ENCODE measurements around the gene AOPEP. TPM values are rescaled to one million over a fixed set of nuclear protein-coding genes. Genes with fewer than 3 reads are reported as not detected.

AOPEP gene
- total and polyA plus RNA-seq, 2 of the 13 experiments (the other 11 are each of a cell fraction or from before 2014, with no cell fraction given), result 22.2 to 41.6 TPM

- no peak; the same call in 1 of the 2 replicates for TF ChIP-seq HNF1B (CRISPR knock-in tag; IDR thresholded peaks at IDR 0.05)
- TF ChIP-seq, protein P1, sequence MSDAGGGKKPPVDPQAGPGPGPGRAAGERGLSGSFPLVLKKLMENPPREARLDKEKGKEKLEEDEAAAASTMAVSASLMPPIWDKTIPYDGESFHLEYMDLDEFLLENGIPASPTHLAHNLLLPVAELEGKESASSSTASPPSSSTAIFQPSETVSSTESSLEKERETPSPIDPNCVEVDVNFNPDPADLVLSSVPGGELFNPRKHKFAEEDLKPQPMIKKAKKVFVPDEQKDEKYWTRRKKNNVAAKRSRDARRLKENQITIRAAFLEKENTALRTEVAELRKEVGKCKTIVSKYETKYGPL (CRISPR knock-in tag; IDR thresholded peaks at IDR 0.05), result no peak
- no peak for TF ChIP-seq KDM5B (CRISPR knock-in tag; IDR thresholded peaks at IDR 0.05; ENCODE audit: borderline replicate concordance)
- TF ChIP-seq, protein P2, sequence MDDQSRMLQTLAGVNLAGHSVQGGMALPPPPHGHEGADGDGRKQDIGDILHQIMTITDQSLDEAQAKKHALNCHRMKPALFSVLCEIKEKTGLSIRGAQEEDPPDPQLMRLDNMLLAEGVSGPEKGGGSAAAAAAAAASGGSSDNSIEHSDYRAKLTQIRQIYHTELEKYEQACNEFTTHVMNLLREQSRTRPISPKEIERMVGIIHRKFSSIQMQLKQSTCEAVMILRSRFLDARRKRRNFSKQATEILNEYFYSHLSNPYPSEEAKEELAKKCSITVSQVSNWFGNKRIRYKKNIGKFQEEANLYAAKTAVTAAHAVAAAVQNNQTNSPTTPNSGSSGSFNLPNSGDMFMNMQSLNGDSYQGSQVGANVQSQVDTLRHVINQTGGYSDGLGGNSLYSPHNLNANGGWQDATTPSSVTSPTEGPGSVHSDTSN (CRISPR knock-in tag; IDR thresholded peaks at IDR 0.05; ENCODE audit: borderline replicate concordance), result no peak
- no peak for TF ChIP-seq SMARCE1 (IDR thresholded peaks at IDR 0.05; ENCODE audit: borderline replicate concordance)
Observed at GRCh38 chr9:94951324-94952135, 225.0 kb downstream of the AOPEP start (continued).

- TF ChIP-seq ZNF224 (CRISPR knock-in tag; IDR thresholded peaks at IDR 0.05), result no peak
- TF ChIP-seq MYPOP (CRISPR knock-in tag; IDR thresholded peaks at IDR 0.05), result no peak
- POLR2A ChIA-PET, result no interaction called here
Observed at GRCh38 chr9:94952565-94953373, 226.3 kb downstream of the AOPEP start.

More at GRCh38 chr9:94952565-94953373, 226.3 kb downstream of the AOPEP start:
- Histone ChIP-seq H4K20me1 (ENCODE audit: insufficient read depth, low read length) (no peaks in the 10 kb centered on the region), H3K4me3 (replicated peaks in 1 of 3; ENCODE audit: insufficient read depth in 1 of 3, low read depth in 2 of 3, low read length in 3 of 3) (no peak overlapping the region), H3K9ac (ENCODE audit: insufficient read depth, low read depth, low read length) (no peak overlapping the region), H3K4me1 (ENCODE audit: insufficient read depth, low read length) (peaks cover 28% of the 10 kb centered on the region), H3K27ac (ENCODE audit: extremely low read length, insufficient read depth, low read length) (no peak overlapping the region), H3K36me3 (replicated peaks in 1 of 2; ENCODE audit: control insufficient read depth in 1 of 2, insufficient read depth in 2 of 2, low read length in 2 of 2) (peaks cover 0 to 3% of the 10 kb centered on the region in 2 experiments; a peak in 2 of 5 replicates), H3K79me2 (ENCODE audit: insufficient read depth, low read length) (no peaks in the 10 kb centered on the region), H3K4me2 (ENCODE audit: low read depth, low read length) (no peak overlapping the region), H3K27me3 (ENCODE audit: control insufficient read depth in 1 of 2, insufficient read depth in 2 of 2, low read length in 2 of 2) (no peaks in the 10 kb centered on the region), H3K9me3 (ENCODE audit: low read length) (no peaks in the 10 kb centered on the region), H2AFZ (ENCODE audit: low read length) (no peak overlapping the region)
- CTCF ChIA-PET (ENCODE audit: low intra/inter-chr PET ratio, low total read pairs), result no interaction called here
- intact Hi-C loops (cut with micrococcal nuclease; ENCODE audit: unreplicated experiment), result loop anchor here (5.0 kb wide), 1 partner anchor 50 kb away; no protein-coding TSS in a partner anchor
- in situ Hi-C loops (cut with HindIII; ENCODE audit: extremely low pct_ligation_motif_present, low pct_unique_long_range_greater_than_20kb), result no loop called here
- DNase-seq (ENCODE audit: low spot score) (no peak), FAIRE-seq (no peak), ATAC-seq (no peak)
- no TSS peak for BruUV-seq (replicated peaks)
- 95% methylated on average over 8 of the region's 8 CpGs for WGBS (ENCODE audit: low lambda C conversion rate)
